Transverse colon (tissue), 3 donors: ENCODE data around the gene CCNDBP1.

ENCODE experiments used
- POLR2A ChIP-seq: fragments of 450-650 bp; IDR thresholded peaks from one replicate; pipeline ENCODE4 v1.6.1; 2016; ENCODE audit warnings: antibody characterized with exemption, mild to moderate bottlenecking, moderate library complexity
- TF ChIP-seq, protein P1 (sequence below), 5 experiments: fragments of 200-600 bp in 3 of 5; fragments of 450-650 bp in 2 of 5; sonication (generic) in 3 of 5; IDR thresholded peaks; 1 replicate in 2 of 5; 2 replicates in 3 of 5; pipeline ENCODE4 v1.5.1; 2016 to 2017; ENCODE audit warnings: antibody characterized with exemption in 5 of 5, inconsistent platforms in 3 of 5, mild to moderate bottlenecking in 2 of 5, moderate library complexity in 1 of 5

GRCh38 chr15:43193710-43194109 lies 8.5 kb downstream of the CCNDBP1 start:
- TF ChIP-seq POLR2A: no peak
- TF ChIP-seq, protein P1, sequence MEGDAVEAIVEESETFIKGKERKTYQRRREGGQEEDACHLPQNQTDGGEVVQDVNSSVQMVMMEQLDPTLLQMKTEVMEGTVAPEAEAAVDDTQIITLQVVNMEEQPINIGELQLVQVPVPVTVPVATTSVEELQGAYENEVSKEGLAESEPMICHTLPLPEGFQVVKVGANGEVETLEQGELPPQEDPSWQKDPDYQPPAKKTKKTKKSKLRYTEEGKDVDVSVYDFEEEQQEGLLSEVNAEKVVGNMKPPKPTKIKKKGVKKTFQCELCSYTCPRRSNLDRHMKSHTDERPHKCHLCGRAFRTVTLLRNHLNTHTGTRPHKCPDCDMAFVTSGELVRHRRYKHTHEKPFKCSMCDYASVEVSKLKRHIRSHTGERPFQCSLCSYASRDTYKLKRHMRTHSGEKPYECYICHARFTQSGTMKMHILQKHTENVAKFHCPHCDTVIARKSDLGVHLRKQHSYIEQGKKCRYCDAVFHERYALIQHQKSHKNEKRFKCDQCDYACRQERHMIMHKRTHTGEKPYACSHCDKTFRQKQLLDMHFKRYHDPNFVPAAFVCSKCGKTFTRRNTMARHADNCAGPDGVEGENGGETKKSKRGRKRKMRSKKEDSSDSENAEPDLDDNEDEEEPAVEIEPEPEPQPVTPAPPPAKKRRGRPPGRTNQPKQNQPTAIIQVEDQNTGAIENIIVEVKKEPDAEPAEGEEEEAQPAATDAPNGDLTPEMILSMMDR (IDR thresholded peaks at IDR 0.05): no peak
